Colonic mucosa (tissue), 4 donors: Measurements from ENCODE around the gene TP53I11. TPM values are rescaled to one million over a fixed set of nuclear protein-coding genes. Genes with fewer than 3 reads are reported as not detected.

Source experiments
- DNase-seq: peaks from one replicate; pipeline ENCODE4 v3.0.0-alpha.2; 2020
- H3K27ac ChIP-seq: fragments of 200-600 bp; one replicate; pipeline ENCODE4 v1.8.0; 2021
- H3K27me3 ChIP-seq: fragments of 200-600 bp; one replicate; pipeline ENCODE4 v1.8.0; 2021
- H3K36me3 ChIP-seq: fragments of 200-600 bp; one replicate; pipeline ENCODE4 v1.8.0; 2021
- H3K4me1 ChIP-seq: fragments of 200-600 bp; one replicate; pipeline ENCODE4 v1.8.0; 2021; ENCODE audit warnings: mild to moderate bottlenecking
- H3K4me3 ChIP-seq: fragments of 200-600 bp; one replicate; pipeline ENCODE4 v1.8.0; 2021
- H3K9ac ChIP-seq, 2 donors: one replicate each; pipeline ENCODE4 v1.7.0; 2013; ENCODE audit warnings: control low read depth in 2 of 2, low read depth in 2 of 2, low read length in 2 of 2
- H3K9me3 ChIP-seq: fragments of 200-600 bp; one replicate; pipeline ENCODE4 v1.8.0; 2021
- intact Hi-C: fragments of 100-400 bp; cut with DNase I; formaldehyde crosslinking; loops from one replicate; pipeline ENCODE4 v1.14.1; 2022
- total RNA-seq, 2 donors: library from RNA; stranded (reverse); fragmentation: NEBNext Ultra II Directional in 1 of 2; extraction: Animal tissue kit (Norgen Biotek cat#: 25700) in 1 of 2; gene quantifications; one replicate each; pipeline ENCODE4 v1.2.1, GENCODE V29; 2021
- TF ChIP-seq, protein P1 (sequence below): fragments of 200-600 bp; IDR thresholded peaks from one replicate; pipeline ENCODE4 v1.8.0; 2022; ENCODE audit warnings: antibody characterized with exemption, mild to moderate bottlenecking
- donor health status: healthy.
- donor health status: DM: no; HTN: no; CAD: no.
- donor health status: DM: no; HTN: no; CAD: no.

TP53I11 gene
- total RNA-seq, 2 donors from 2014 or later: 103 to 158 TPM

DNA sequence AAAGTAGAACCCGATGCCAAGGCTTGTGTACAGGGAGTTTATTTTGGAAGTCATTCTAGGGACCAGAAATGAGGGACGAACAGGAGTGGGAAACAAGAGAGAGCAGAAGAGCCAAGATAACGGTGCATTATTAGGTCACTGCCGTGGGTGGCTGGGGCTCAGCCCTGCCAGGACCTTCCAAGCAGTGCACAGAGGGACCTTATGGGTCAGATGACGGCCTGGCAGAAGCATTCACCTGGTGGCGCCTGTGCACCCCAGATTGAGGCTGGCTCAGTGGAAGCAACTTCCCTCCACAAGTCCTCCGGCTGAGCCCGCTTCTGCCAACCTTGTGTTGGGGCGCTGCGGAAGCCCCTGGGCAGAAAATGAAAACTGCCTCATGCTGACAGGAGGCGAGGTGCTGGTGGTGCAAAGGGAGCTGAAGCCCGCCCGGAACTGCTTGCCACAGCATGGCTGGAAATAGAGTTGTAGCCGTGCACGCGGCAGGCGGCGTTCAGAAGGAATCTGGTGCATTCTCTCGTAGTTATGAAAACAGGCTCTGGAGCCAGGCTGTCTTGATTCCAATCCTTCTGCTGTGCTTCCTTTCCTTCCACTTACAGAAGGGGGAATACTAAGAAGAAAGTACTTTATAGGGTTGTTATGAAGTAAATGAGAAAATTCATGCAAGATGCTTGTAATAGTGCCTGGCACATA is 22.2 kb upstream of the TP53I11 start:
- Histone ChIP-seq H3K4me1 (peaks cover 9% of the 10 kb centered on the region), H3K36me3 (no peaks in the 10 kb centered on the region), H3K9me3 (no peaks in the 10 kb centered on the region), H3K27ac (no peak overlapping the region), H3K9ac (no peak overlapping the region), H3K4me3 (no peak overlapping the region), H3K27me3 (no peaks in the 10 kb centered on the region)
- TF ChIP-seq, protein P1, sequence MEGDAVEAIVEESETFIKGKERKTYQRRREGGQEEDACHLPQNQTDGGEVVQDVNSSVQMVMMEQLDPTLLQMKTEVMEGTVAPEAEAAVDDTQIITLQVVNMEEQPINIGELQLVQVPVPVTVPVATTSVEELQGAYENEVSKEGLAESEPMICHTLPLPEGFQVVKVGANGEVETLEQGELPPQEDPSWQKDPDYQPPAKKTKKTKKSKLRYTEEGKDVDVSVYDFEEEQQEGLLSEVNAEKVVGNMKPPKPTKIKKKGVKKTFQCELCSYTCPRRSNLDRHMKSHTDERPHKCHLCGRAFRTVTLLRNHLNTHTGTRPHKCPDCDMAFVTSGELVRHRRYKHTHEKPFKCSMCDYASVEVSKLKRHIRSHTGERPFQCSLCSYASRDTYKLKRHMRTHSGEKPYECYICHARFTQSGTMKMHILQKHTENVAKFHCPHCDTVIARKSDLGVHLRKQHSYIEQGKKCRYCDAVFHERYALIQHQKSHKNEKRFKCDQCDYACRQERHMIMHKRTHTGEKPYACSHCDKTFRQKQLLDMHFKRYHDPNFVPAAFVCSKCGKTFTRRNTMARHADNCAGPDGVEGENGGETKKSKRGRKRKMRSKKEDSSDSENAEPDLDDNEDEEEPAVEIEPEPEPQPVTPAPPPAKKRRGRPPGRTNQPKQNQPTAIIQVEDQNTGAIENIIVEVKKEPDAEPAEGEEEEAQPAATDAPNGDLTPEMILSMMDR: no peak
- no peak for DNase-seq
- intact Hi-C loops: no loop called here

DNA sequence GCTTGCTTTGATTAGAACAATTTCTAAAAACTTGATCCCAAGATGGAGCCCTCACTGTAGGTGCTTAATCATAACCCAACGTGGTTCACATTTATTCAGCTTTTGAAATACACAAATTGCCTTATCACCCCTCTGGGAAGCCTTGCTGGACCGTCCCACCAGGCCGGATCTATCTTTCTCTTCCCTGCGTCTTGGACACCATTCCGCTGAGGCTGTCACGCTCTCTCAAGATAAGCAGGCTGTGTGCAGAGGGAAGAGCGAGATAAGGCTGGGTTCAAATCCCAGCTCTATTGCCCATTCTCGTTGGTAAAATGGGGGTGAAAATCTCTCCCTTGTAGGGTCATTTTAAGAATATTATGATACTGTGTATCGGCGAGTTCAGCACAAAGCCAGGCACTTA is 20.5 kb upstream of the TP53I11 start:
- no peak overlapping the region for H3K9ac ChIP-seq
- H3K27me3 ChIP-seq: no peaks in the 10 kb centered on the region
- H3K4me1 ChIP-seq: no peaks in the 10 kb centered on the region
- DNase-seq: no peak
- intact Hi-C loops: no loop called here
- no peaks in the 10 kb centered on the region for H3K36me3 ChIP-seq
- H3K9me3 ChIP-seq: no peaks in the 10 kb centered on the region
- TF ChIP-seq, protein P1: no peak
- no peak overlapping the region for H3K27ac ChIP-seq
- H3K4me3 ChIP-seq: no peak overlapping the region

DNA sequence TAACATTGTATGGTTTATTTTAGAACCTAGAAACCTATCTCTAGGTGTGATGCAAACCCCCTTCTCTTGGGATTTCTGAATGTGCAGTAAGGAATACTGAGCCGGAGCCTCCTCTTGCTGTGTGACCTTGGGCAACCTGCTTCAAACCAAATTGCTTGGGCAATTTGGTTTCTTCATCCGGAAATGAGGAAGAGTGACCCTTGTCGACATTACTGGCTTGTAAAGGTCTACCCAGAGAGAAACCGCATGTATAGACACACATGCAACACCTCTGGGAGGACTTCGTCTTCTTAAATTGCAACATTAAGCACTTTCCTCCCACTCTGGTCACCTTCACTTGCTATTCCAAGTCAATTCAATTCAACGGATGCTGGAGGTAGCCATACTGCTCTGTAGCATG is 19.6 kb upstream of the TP53I11 start:
- Histone ChIP-seq H3K27me3 (no peaks in the 10 kb centered on the region), H3K4me3 (no peak overlapping the region), H3K9me3 (no peaks in the 10 kb centered on the region), H3K27ac (no peak overlapping the region), H3K4me1 (no peaks in the 10 kb centered on the region), H3K9ac (no peak overlapping the region), H3K36me3 (no peaks in the 10 kb centered on the region)
- intact Hi-C loops: no loop called here
- no peak for DNase-seq
- TF ChIP-seq, protein P1: no peak

DNA sequence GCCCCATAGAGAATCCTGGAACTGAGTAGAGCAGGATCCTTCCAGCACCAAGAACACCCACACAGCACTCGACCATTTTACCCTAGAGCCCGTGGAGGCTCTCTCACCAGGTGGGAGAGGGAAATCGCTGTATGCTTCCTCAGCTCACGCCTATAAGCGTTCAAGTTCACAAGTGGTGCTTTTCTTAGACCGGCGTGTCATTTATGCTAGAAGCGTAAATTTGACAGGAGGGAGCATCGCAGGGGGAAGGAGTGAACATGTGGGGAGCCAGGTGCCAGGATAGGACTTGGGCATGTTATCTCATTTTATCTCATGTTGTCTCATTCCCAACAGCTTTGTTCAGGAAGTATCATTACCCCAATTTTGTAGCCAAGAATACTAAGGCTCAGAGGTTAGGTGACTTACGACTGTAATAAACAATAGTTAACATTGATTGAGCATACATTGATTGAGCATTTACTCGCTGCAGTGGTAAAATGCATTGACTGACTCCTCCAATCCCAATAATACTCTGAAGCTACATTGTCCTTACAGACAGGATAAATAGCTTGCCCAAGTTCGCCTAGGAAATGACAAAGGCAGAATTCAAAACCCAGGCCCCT is 19.1 kb upstream of the TP53I11 start:
- no peak overlapping the region for H3K27ac ChIP-seq
- intact Hi-C loops: no loop called here
- H3K9ac ChIP-seq: no peak overlapping the region
- no peaks in the 10 kb centered on the region for H3K4me1 ChIP-seq
- no peaks in the 10 kb centered on the region for H3K9me3 ChIP-seq
- H3K27me3 ChIP-seq: no peaks in the 10 kb centered on the region
- DNase-seq: no peak
- no peak overlapping the region for H3K4me3 ChIP-seq
- H3K36me3 ChIP-seq: no peaks in the 10 kb centered on the region
- TF ChIP-seq, protein P1: no peak

DNA sequence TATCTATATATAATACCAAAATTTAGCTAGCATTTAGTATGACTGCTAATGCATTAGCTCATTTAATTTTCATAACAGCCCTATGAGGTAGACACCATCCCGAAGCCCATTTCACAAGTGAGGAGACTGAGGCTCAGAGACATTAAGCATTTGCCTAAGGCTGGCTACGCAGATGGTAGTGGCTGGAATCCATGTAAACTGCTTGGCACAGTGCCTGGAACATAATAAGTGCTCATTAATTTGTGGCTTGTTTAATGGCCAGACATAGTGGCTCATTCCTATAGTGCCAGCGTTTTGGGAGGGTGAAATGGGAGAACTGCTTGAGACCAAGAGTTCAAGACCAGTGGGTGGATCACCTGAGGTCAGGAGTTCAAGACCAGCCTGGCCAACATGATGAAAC is 17.8 kb upstream of the TP53I11 start:
- Histone ChIP-seq H3K27ac (no peak overlapping the region), H3K9ac (no peak overlapping the region), H3K9me3 (no peaks in the 10 kb centered on the region), H3K27me3 (no peaks in the 10 kb centered on the region), H3K4me1 (no peaks in the 10 kb centered on the region), H3K36me3 (no peaks in the 10 kb centered on the region), H3K4me3 (no peak overlapping the region)
- intact Hi-C loops: no loop called here
- no peak for DNase-seq
- TF ChIP-seq, protein P1: no peak
